ENCODE data around the gene RHOBTB3. TPM values are rescaled to one million over a fixed set of nuclear protein-coding genes. Genes with fewer than 3 reads are reported as not detected.

RHOBTB3 gene
- total and polyA plus RNA-seq, 2 donors (not counting 3 experiments of a cell fraction or from before 2014, with no cell fraction given) = 44.1 to 52.1 TPM

GRCh38 chr5:95801532-95801931 is 70.4 kb downstream of the RHOBTB3 start:
- no TSS peak for BruUV-seq (replicated peaks)
- Histone ChIP-seq H3K4me1 (ENCODE audit: control insufficient read depth, extremely low read depth, insufficient read depth, low read length) (no peaks in the 10 kb centered on the region), H3K27me3 (ENCODE audit: control insufficient read depth in 2 of 2, insufficient read depth in 2 of 2, low read length in 2 of 2) (no peaks in the 10 kb centered on the region), H3K4me3 (replicated peaks in 1 of 3; ENCODE audit: insufficient read depth in 1 of 3, low read depth in 1 of 3, low read length in 3 of 3) (no peak overlapping the region), H3K79me2 (ENCODE audit: control insufficient read depth, insufficient read depth, low read length) (no peaks in the 10 kb centered on the region), H3K9ac (replicated peaks; ENCODE audit: extremely low read depth, insufficient read depth, low read length) (no peak overlapping the region), H3K27ac (ENCODE audit: insufficient read depth, low read depth, low read length) (no peak overlapping the region), H3K36me3 (ENCODE audit: control insufficient read depth in 2 of 2, extremely low read depth in 1 of 2, insufficient read depth in 2 of 2, low read length in 2 of 2) (no peaks in the 10 kb centered on the region), H2AFZ (ENCODE audit: low read depth, low read length) (no peak overlapping the region), H3K9me1 (replicated peaks; ENCODE audit: control insufficient read depth, extremely low read depth, insufficient read depth, low read length) (no peaks in the 10 kb centered on the region), H4K20me1 (replicated peaks; ENCODE audit: control insufficient read depth, extremely low read depth, insufficient read depth, low read length) (no peaks in the 10 kb centered on the region), H3K9me3 (replicated peaks; ENCODE audit: control insufficient read depth, insufficient read depth, low read length) (no peaks in the 10 kb centered on the region), H3K4me2 (ENCODE audit: insufficient read depth, low read length) (no peak overlapping the region)
- ChIA-PET CTCF (interaction anchor here (1.6 kb wide), 1 partner anchor 20 kb away, joined by 6 read pairs; no protein-coding TSS in a partner anchor), POLR2A (no interaction called here)
- TF ChIP-seq MAX (IDR thresholded peaks at IDR 0.05; ENCODE audit: insufficient read depth, insufficient read length) = no peak
- no peak for TF ChIP-seq JUN (IDR thresholded peaks at IDR 0.05; ENCODE audit: borderline replicate concordance, insufficient read depth, insufficient read length, low read depth)
- TF ChIP-seq POLR2AphosphoS5 (IDR thresholded peaks at IDR 0.05; ENCODE audit: insufficient read depth, low read depth, low read length) = no peak
- no peak for TF ChIP-seq POLR2A (IDR thresholded peaks at IDR 0.05; ENCODE audit: low read depth, low read length)
- no peak for TF ChIP-seq FOS (IDR thresholded peaks at IDR 0.05; ENCODE audit: borderline replicate concordance, insufficient read depth, low read length)
- no peak for TF ChIP-seq CTCF (IDR thresholded peaks at IDR 0.05; ENCODE audit: extremely low read depth in 1 of 2, insufficient read depth in 1 of 2, low read depth in 1 of 2, low read length in 2 of 2)
- no peak for TF ChIP-seq GATA2 (IDR thresholded peaks at IDR 0.05; ENCODE audit: insufficient read depth, insufficient read length, low read depth, low read length)
- no peak for TF ChIP-seq EZH2 (IDR thresholded peaks at IDR 0.05; ENCODE audit: borderline replicate concordance, low read depth, low read length, severe bottlenecking)
- TF ChIP-seq MYC (IDR thresholded peaks at IDR 0.05; ENCODE audit: low read depth, low read length) = no peak
- intact Hi-C loops (cut with micrococcal nuclease) (no loop called here), dilution Hi-C loops (cut with MboI; ENCODE audit: extremely low pct_ligation_motif_present, low sequenced_read_pairs) (no loop called here)
- DNase-seq (ENCODE audit: low read depth, low spot score) (no peak), FAIRE-seq (no peak)

Data from endothelial cell of umbilical vein (primary cell).